ELF-1 (cell line): ENCODE measurements around the gene MINDY3.

ENCODE experiments used
- DNase-seq: peaks from one replicate; pipeline ENCODE4 v3.0.0-alpha.2; 2016; ENCODE audit warnings: low read depth, low spot score

Gene MINDY3

DNA sequence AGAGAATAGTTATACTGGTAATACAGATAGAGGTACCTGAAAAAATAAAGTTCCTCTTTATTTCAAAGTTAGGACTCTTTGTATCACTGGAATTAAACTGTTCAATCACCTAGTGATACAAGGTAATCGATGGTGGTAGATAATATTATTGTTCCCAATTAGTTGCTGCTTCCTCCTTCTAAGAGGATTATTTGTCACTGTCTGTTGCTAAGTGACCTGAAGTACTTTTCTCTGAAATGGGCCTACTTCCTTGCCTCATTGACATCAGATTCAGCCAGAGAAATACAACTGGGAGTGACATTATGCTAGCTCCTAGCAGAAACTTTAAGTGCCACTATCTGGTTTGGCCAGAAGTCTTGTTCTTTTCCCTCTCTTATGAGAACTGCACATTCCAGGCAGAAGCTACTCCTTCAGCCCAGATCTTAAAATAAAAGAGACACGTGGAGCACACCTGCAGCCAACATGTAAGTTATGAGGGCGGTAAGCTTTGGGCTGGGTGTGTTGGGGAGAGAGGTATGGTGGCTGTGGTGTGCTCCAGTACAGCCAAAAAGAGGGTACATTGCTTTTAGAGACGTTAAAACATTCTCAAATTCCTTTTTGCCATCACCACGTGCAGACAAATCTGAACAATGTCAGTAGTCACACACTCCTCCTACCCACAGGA is 54.8 kb downstream of the MINDY3 start:
- no peak for DNase-seq

DNA sequence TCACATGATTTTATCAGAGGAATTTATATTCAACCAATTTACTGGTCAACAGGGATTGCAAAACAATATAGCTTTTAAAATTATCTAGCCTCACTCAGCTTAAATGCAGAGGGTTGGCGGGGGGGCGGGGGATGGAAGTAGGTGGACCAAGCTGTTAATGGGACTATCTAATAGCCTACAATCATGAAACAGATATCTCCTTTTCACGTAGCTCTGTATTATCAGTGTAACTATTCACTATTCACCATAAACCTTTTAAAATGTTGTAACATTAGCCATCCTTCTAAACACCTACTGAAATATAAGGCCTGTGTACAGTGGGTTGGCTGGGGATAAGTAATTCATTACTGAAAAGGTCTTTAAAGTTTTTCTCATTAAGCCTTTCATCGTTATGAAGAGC is 56.2 kb downstream of the MINDY3 start:
- no peak for DNase-seq

DNA sequence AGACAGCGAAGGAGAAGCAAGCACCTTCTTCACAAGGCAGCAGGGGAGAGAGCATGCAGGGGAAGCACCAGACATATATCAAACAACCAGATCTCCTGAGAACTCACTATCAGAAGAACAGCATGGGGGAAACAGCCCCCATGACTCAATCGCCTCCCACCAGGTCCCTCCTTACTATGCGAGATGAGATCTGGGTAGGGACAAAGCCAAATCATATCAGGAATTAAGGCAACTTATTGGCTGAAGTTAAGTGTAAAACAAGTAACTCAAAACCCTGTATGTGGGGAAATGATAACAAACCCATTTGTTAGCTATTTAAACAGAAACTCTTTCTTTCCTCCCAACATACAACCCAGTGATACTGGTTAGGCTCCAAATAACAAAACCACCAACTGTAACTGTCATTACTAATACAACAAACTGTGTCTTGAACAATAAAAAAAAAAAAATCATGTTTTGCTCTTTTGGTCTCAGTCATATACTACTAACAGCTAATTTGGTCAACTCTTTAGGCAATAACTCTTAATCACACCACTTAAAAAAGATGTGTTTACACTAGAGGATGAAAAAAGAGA is 57.8 kb downstream of the MINDY3 start:
- no peak for DNase-seq

DNA sequence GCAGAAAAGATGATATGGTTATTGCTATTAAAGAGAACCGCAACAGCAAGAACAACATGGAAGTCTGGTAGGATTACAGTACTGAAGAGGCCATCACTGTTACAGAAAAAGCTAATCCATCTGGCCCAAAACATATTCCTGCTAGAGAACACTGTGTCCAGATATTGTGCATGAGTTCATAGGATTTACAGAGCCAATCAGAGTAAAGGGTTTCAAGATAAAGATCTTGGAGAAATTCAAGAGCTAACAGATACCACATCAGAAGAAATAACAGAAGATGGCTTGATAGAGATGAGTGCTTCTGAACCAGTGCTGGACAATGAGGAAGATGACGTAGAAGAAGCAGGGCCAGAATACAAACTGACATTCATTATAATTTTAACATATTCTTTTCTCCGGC is 58.7 kb downstream of the MINDY3 start:
- DNase-seq, result no peak

DNA sequence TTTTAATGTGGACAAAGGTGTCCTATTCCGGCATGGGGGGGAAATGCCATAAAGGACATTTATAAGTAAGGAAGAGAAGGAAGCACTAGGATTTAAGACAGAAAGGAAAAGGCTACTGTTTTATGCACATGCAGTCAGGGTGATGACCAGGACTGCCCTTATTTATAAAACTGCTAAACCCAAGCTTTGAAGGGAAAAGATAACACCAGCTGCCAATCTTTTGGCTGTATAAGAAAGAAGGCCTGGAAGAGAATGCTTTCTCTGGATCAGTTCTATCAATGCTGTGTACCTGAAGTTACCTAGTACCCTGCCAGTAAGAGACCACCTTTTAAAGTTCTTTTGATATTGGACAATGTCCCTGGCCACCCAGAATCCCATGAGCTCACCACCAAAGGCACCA is 59.2 kb downstream of the MINDY3 start:
- no peak for DNase-seq

DNA sequence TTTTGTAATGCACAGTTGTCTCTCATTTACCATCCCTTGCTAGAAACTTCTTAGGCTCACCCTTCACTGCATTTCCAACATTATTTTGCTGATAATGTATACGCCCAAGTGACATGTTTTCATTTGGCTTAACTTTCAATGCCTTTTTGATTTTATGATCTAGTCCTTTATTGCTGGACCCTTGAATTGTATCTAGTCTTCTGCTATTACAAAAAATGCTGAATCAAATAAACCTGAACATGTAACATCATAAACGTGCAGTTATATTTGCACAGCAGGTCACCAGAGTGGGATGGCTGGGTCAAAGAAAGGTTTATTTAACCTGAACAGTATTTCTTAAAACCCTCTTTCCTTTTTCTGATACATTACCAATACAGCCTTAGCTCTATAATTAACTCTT is 63.0 kb downstream of the MINDY3 start:
- no peak for DNase-seq

DNA sequence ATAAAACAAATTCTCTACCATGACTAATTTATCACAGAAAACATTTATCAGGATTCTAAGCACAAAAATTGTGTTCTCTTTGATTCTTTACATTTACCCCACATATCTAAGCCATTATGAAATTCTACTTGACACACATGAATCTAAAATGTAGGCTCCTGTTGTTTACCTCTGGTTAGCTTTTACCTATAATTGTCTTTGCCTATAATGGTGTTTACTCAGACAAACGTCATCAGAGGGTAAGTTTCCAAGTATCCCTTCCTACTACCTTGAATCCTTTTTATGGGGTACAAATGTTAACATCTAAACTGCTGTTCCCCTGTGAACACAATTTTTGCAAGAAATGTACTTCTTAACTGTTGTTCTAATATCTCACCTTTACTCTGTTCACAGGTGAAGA is 63.5 kb downstream of the MINDY3 start:
- DNase-seq, result no peak

DNA sequence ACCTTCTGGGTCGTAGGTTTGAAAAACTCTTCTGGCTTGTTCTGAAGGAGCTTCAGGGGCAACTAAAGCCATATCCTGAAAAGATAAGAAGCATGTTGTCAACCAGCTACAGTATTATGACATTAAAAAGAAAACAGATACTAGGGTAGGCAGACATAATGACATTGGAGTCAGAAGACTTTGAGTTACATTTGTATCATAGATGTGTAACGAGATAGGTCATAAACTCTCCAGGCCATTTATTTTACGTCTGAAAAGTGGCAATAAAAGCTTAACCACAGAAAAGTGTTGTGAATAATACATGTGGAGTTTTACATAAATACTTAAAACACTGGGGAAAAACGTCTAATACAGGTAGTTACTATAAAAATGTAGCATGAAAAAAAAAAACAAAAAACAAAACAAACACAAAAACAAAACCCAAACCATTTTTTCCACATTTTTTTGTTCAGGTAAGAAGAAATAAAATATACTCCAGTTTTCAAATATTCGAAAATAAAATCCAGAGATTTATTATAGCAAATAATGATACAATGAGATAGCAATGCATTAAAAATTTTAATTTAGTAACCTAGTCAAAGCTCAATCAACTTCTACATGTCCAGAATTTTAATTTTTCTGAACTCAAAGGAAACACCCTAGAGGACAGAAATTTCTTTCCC is 64.1 kb downstream of the MINDY3 start:
- no peak for DNase-seq

DNA sequence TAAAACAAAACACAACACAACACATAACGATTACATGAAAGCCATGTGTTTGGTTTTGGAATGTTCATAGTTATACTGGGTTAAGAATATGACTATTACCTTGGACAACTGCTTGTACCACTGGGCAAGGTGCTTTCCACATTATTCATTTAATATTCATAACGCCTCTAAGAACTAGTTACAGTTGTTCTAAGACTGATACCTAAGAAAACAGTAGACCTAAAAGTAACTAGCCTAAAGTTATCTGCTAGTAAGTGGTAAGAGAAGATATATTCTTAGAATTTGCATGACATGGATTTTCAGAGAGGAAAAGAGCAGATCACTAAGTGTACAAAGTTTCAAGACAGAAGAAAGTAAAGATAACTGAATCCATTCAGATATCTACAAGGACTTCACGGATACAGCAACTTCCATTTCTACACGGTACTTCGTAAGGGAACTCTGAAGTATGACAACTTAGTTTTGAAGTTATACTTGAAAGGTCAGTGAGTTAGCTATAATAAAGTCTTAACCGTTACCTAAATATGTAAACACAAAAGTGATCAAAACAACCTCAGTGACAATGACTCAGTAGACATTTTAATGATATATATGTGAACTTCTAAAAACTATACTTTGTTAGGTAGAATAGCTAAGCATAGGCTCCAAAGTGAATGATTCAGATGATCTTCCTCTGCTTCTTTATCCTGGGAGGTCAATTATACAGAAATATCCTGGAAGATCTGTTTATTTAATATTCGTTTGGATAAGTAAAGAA is 65.1 kb downstream of the MINDY3 start:
- DNase-seq, result no peak

DNA sequence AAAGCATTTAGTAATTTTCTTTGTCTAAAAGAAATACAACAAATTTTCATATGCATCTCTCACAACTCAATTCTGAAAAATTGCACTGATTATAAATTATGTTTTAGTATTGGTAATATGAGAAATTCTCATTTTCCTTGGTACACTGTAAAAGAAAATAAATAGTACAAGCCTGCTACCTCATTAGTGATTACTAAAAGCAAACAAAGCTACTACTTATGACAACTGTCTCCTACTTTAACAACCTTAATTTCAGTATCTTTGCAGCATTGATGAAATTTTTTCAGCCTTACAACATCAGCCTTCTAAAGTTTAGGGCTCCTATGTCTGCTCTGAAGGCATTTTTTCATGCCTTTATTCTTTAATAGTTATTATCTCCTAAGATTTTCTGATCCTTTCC is 65.7 kb downstream of the MINDY3 start:
- no peak for DNase-seq

DNA sequence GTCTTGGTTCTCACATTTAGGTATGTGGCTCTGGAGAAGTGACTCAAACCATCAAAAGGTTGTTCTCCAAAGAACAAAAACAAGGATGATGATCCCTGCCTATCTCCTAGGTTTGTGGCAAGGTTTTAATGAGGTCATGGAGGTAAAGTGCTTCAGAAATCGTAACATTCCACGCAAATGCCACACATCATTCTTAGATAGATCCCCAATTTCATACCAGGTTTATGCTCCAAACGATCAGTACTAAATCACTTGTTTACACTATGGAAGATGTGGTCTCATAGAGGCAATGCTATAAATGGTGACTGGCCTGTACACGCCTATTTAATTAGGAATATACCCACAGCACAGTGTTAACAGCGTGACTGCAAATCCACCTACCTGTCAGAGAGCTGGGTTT is 66.6 kb downstream of the MINDY3 start:
- DNase-seq, result no peak

DNA sequence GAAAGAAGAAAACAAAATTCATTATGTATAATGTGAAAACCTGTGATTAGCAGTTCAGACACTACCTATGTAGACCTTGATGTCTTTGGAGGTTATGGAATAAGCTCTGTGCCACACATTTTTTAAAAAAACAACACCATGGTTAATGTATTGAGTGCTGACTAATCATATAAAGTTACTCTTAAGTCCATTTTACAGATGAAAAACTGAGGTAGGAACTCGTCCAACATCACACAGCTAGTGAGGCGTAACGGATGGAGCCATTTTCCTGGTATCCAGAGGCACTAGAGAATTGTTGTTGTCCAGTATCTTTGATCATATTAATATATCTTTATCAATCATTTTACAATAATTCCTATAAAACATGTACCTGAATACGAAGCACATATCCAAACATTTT is 67.5 kb downstream of the MINDY3 start:
- no peak for DNase-seq

DNA sequence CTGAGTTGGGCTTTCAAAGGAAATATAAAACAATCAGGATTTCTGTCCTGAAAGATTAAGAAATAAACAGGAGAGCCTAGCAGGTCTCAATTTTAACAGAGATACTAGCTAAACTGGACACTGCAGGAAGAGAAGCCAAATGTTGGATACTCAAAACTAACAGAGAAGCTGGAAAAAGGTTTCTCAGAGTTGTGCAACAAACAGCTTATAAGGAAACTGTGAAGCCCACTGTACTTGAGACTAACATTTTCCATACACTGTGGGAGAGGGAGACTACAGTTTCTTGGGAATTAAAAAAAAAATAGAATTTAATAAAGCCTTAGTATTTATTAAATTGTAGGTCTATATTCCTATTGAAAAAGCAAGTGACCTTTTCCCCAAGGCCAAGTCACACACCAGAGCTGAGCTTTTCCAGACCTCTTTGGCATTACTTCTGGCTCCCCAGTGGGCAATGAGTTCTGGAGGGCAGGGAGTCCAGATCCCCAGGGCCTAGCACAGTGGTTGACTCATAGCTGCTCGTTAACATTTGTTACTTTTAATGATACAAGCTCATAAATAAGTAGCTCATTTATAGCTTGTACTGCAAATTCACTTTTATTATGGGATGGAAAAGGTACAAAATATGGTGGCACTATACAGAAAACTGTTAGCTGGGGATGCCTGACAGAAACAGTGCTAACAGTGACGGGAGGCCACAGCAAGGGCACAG is 68.3 kb downstream of the MINDY3 start:
- peak; percentile 31 for DNase-seq

DNA sequence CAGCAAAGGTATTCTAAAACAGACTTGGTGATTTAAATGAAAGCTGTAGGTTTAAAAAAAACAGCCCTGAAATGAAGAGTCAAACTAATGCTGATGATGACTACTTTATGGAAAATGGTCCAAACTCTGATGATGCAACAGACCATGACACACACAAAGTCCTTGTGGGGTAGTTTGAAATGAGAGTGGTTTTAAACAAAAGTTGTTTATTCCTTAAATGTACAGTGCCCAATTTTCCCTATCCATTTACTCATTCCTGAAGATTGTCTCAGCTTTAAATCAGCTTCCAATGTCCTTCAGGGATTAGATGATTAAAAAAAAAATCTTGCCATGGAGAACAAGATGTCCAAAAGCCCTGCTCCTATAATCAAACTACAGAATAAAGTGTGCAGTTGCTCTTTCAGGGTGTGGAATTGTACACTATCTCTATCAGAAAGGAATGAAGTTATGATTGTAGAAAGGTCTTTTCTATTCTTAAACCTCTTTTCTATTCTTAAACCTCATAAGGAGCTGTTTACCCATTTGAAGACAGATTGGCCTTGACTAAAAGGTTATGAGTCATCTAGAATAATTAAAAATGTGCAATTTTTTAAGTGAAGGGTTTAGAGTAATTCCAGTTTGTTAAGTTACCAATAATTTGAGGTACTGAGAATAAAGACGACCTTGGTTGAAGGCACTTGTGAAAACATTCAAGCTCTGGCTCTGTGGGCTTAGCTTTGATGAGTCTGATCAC is 70.3 kb downstream of the MINDY3 start:
- DNase-seq, result no peak

DNA sequence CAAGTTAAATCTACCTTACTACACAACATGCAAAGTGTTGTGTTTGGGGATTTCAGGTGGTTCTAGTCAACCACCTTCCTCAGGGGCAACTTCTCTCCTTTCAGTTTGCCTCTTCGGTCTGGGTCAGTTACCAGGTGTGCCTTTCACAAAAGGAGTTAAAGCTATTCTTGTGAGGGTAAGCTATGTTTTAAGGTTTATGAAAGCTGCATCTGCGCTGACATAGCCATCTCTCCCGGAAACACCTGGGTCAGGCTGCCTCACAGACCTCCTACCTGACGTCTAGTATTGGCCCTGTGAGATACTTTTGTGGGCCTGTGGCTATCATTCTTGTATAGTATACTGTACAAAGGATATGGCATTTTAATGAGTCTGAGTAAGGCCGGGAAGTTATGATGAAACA is 72.9 kb downstream of the MINDY3 start:
- no peak for DNase-seq

DNA sequence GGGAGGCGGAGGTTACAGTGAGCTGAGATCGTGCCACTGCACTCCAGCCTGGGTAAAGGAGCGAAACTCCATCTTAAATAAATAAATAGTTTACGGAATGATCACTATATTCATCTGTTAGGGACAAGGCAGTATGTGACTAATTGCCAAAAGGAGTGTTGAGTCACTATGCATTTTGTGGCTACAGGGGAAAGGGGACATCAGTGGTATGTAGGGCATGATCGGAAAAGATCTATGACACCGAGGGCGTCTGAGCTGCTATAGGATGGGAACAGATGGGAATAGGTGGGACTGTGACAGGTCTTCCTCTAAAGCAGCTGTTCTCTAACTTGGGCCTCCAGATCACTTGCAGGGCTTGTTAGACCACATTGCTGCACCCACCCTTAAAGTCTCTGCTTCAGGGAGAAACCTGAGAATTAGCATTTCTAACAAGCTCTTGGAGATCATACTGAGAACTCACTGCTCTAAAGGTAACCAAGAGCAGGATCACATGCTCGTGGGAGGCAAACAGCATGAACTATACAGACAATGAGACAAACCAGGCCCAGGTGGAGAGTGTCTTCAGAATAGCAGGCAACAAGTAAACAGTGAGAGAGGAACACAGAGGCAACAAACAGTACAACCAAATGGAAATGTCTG is 75.5 kb downstream of the MINDY3 start:
- DNase-seq, result peak; percentile 64

DNA sequence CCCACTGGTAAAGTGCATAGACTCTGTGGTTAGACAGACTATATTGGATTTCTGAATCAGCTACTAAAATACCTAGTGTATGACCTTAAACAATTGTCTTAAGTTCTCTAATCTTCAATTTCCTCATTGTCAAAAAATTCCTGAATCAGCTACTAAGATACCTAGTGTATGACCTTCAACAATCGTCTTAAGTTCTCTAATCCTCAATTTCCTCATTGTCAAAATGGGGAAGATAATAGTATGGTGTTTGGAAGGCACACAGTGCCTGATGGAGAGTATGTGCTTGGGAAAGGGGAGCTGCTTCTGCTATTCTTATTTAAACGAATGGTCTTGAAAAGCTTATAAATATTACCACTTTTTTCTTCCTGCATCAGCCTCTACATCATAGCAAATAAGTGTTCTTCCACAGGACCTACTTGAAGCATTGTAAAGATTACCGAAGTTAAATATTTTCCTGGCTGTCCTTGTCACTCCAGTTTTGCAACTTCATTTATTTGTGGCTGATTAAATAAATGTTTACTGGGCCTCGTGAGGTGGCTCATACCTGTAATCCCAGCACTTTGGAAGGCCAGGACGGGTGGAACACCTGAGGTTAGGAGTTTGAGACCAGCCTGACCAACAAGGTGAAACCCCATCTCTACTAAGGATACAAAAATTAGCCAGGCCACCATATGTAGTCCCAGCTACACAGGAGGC is 76.2 kb downstream of the MINDY3 start:
- no peak for DNase-seq

DNA sequence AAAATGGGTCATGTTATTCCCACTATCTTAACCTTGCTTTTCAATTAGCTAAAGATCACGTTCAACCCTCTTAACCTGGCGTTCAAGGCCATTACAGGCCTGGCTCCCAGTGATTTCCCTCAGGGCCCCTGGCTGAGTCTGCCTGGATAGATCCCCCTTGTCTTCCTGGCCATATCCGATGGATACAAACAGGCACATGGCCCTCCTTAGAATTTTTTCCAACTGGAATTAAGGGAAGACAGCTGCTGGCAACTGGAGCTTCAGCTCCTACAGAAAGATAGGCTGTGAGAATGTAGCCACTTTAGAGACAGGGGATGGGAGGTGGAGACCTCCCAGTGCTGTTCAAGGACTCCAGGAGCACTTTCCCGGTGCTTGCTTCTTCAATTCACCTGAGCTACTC is 77.5 kb downstream of the MINDY3 start:
- DNase-seq, result no peak

DNA sequence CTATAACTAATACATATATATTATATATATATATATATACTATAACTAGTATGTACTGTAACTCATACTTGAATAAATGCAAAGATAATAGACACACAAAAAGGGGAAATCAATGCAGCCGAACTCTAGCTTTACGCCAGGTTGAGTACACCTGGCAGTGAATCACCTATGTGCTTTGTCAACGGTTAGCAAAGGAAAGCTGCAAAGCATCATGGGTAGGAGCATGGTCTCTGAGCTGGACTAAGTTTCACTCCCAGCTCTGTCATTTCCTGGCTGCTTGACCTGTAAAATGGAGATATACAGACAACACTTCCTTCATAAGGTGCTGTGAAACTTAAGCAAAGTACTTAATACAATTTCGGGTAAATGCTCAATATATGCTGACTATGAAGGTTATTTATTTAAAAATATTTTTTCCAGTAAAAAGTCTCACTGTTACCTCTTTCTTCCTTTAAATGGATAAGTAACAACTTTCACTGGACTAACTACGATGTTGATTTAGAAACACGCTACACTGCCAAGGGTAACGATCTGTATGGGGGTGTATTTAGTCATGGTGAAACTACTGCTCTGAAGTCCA is 78.8 kb downstream of the MINDY3 start:
- DNase-seq, result no peak
